ENCODE data around the gene PARD3B. TPM values are rescaled to one million over a fixed set of nuclear protein-coding genes. Genes with fewer than 3 reads are reported as not detected.

The PARD3B gene
- total RNA-seq, 1 experiment from 2014 or later = 3.6 TPM

- CTCF ChIA-PET = no interaction called here
- ATAC-seq = no peak
- intact Hi-C loops (cut with micrococcal nuclease; ENCODE audit: unreplicated experiment) = no loop called here
Measured at GRCh38 chr2:205047273-205047839, 502.1 kb downstream of the PARD3B start.

GRCh38 chr2:205051417-205051816, 506.1 kb downstream of the PARD3B start:
- H3K4me3 ChIP-seq (ENCODE audit: low read depth in 2 of 2, low read length in 2 of 2) = no peak overlapping the region
- TF ChIP-seq REST (IDR thresholded peaks at IDR 0.05; ENCODE audit: insufficient read depth in 1 of 2, low read depth in 2 of 2, low read length in 1 of 2) (no peak), SIN3A (IDR thresholded peaks at IDR 0.05; ENCODE audit: borderline replicate concordance, insufficient read depth, low read depth, low read length) (no peak), POLR2AphosphoS5 (IDR thresholded peaks at IDR 0.05; ENCODE audit: low read depth, low read length) (no peak), TCF7L2 (IDR thresholded peaks at IDR 0.05; ENCODE audit: low read depth, low read length) (no peak), CTCF (IDR thresholded peaks at IDR 0.05) (no peak)
- intact Hi-C loops (cut with micrococcal nuclease; ENCODE audit: unreplicated experiment) (no loop called here), in situ Hi-C loops (cut with HindIII; ENCODE audit: low pct_unique_long_range_greater_than_20kb, low sequenced_read_pairs) (no loop called here)
- POLR2A ChIA-PET = no interaction called here
- ATAC-seq (no peak), DNase-seq (ENCODE audit: low read depth, low spot score) (no peak)
- CTCF ChIA-PET = no interaction called here
- no peak overlapping the region for H3K27ac ChIP-seq (ENCODE audit: low read length)
- no peaks in the 10 kb centered on the region for H3K27me3 ChIP-seq (ENCODE audit: control insufficient read depth, insufficient read depth, low read length)
- no peaks in the 10 kb centered on the region for H3K9me3 ChIP-seq (ENCODE audit: control insufficient read depth, insufficient read depth, low read depth, low read length)
- no TSS peak for BruUV-seq (replicated peaks)
- H3K4me1 ChIP-seq (ENCODE audit: control insufficient read depth, insufficient read depth, low read length) = peaks cover 6% of the 10 kb centered on the region
- no peaks in the 10 kb centered on the region for H3K36me3 ChIP-seq (ENCODE audit: control insufficient read depth, insufficient read depth, low read length)

More at GRCh38 chr2:205047273-205047839, 502.1 kb downstream of the PARD3B start:
- POLR2A ChIA-PET = no interaction called here
- no peak for DNase-seq (ENCODE audit: low read depth, low spot score)
- Histone ChIP-seq H3K4me1 (ENCODE audit: control insufficient read depth, insufficient read depth, low read length) (no peaks in the 10 kb centered on the region), H3K9me3 (ENCODE audit: control insufficient read depth, insufficient read depth, low read depth, low read length) (no peaks in the 10 kb centered on the region), H3K27ac (ENCODE audit: low read length) (no peak overlapping the region), H3K4me3 (ENCODE audit: low read depth in 2 of 2, low read length in 2 of 2) (no peak overlapping the region), H3K27me3 (ENCODE audit: control insufficient read depth, insufficient read depth, low read length) (no peaks in the 10 kb centered on the region), H3K36me3 (ENCODE audit: control insufficient read depth, insufficient read depth, low read length) (no peaks in the 10 kb centered on the region)
- in situ Hi-C loops (cut with HindIII; ENCODE audit: low pct_unique_long_range_greater_than_20kb, low sequenced_read_pairs) = no loop called here
- BruUV-seq (replicated peaks) = no TSS peak
- TF ChIP-seq TCF7L2 (IDR thresholded peaks at IDR 0.05; ENCODE audit: low read depth, low read length) = no peak; the same call in 1 of the 2 replicates
- TF ChIP-seq REST (IDR thresholded peaks at IDR 0.05; ENCODE audit: insufficient read depth in 1 of 2, low read depth in 2 of 2, low read length in 1 of 2) = no peak
- TF ChIP-seq CTCF (IDR thresholded peaks at IDR 0.05) = no peak
- TF ChIP-seq POLR2AphosphoS5 (IDR thresholded peaks at IDR 0.05; ENCODE audit: low read depth, low read length) = no peak
- TF ChIP-seq SIN3A (IDR thresholded peaks at IDR 0.05; ENCODE audit: borderline replicate concordance, insufficient read depth, low read depth, low read length) = no peak

All from Panc1 (cell line).